GM18873 (cell line): ENCODE results near the gene PPP1R3E.
A peak's percentile ranks its signal among the peaks of the same experiment; 100 is the strongest.
"Not testable (repeated sequence)": the region's sequence is repeated elsewhere in the genome, so short reads cannot be mapped to it uniquely, and the experiment has no call there.

ENCODE experiments used
- ATAC-seq: cut with Tn5 transposase; IDR thresholded peaks from one replicate; pipeline ENCODE4 v1.9.1; 2021; ENCODE audit warnings: mild to moderate bottlenecking, moderate library complexity, moderate number of reproducible peaks; ENCODE audit not compliant: unreplicated experiment, low FRiP score

The PPP1R3E gene

GRCh38 chr14:23299211-23299957, 3.3 kb downstream of the PPP1R3E start:
- no peak for ATAC-seq

GRCh38 chr14:23297611-23298277, 4.9 kb downstream of the PPP1R3E start:
- ATAC-seq = no peak

GRCh38 chr14:23297096-23297495, 5.6 kb downstream of the PPP1R3E start:
- no peak for ATAC-seq

- ATAC-seq = no peak
Observed at GRCh38 chr14:23296012-23296777, 6.5 kb downstream of the PPP1R3E start.

- ATAC-seq = no peak
Observed at GRCh38 chr14:23294734-23295561, 7.7 kb downstream of the PPP1R3E start.

GRCh38 chr14:23286902-23287479, 15.7 kb downstream of the PPP1R3E start:
- no peak for ATAC-seq

GRCh38 chr14:23286020-23286901, 16.4 kb downstream of the PPP1R3E start, which contains the start of gene HOMEZ:
TSS of gene HOMEZ (minus strand) at chr14:23286132. CDS start at chr14:23285952, 180 bp downstream.
- ATAC-seq = peak; percentile 98

GRCh38 chr14:23285530-23286019, 17.1 kb downstream of the PPP1R3E start:
- peak; percentile 8 for ATAC-seq

GRCh38 chr14:23284654-23285529, 17.8 kb downstream of the PPP1R3E start:
- ATAC-seq = no peak

- ATAC-seq = no peak
Observed at GRCh38 chr14:23281247-23281646, 21.4 kb downstream of the PPP1R3E start.

GRCh38 chr14:23277928-23278327, 24.7 kb downstream of the PPP1R3E start:
- ATAC-seq = not testable (repeated sequence)

GRCh38 chr14:23277189-23277588, 25.5 kb downstream of the PPP1R3E start:
- ATAC-seq = no peak

- ATAC-seq = no peak
Observed at GRCh38 chr14:23275412-23275811, 27.2 kb downstream of the PPP1R3E start.

GRCh38 chr14:23269193-23269592, 33.5 kb downstream of the PPP1R3E start:
- ATAC-seq = no peak

- not testable (repeated sequence) for ATAC-seq
Observed at GRCh38 chr14:23260849-23261248, 41.8 kb downstream of the PPP1R3E start.

- ATAC-seq = no peak
Observed at GRCh38 chr14:23259426-23259825, 43.2 kb downstream of the PPP1R3E start.

- no peak for ATAC-seq
Observed at GRCh38 chr14:23258256-23258655, 44.4 kb downstream of the PPP1R3E start.
